NCI-H1105 treated with DMSO at 0.1 percent for 48 hours (cell line): ENCODE data around the gene MARK2.

Experiments
- DNase-seq: peaks from one replicate; lab custom pipeline; 2025; lab: John Stamatoyannopoulos, UW

Gene MARK2

DNA sequence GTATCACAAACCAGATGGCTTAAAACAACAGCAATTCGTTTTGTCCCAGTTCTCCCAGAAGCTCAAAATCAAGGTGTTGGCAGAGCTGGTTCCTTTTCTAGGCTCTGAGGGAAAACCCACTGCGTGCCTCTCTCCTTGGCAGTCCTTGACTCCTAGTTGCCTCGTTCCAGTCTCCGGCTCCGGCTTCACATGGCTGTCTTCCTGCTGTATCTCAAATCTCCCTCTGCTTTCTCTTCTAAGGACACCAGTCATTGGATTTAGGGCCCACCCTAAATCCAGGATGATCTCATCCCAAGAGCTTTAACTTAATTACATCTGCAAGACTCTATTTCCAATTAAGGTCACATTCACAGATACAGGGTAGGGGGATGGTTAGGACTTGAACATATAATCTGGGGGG, 90.7 kb downstream of the MARK2 start:
- no peak for DNase-seq

DNA sequence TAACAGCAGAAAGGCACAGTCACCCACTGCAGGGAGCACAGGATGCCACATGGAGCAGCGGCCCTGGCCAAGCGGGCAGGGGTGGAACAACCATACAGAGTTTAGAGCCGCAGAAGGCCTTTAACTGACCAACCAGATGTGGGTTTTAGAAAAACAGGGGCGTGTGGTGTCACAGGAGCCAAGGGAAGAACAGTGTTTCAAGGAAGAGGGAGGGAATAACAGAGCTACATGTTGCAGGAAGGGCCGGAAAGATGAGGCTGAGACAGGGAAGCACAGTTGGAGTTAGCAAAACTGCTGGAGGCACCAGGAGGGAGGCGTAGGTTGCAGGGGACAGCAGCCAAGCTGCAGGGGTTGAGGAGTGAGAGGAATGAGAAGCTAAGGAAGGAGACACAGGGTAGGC, 92.1 kb downstream of the MARK2 start:
- no peak for DNase-seq

DNA sequence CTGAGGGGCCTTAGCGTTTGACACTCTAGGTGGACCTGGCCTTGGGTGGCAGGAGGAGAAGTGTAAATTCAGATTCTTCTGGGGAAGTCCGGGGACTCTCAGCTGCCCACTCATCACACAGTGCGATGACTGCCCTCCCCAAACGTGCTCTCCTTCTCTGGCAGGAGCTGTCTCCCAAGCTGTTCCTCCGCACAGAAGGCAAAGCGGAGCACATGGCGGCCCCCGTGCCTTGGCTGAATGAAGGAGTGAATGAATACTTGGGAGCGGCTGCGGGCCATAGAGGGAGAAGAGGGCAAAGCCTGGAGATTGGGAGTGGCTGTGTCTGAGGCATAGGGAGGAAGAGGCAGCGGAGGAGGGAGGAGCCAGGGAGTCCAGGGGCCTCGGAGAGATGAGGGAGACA, 93.0 kb downstream of the MARK2 start:
- DNase-seq, result no peak

DNA sequence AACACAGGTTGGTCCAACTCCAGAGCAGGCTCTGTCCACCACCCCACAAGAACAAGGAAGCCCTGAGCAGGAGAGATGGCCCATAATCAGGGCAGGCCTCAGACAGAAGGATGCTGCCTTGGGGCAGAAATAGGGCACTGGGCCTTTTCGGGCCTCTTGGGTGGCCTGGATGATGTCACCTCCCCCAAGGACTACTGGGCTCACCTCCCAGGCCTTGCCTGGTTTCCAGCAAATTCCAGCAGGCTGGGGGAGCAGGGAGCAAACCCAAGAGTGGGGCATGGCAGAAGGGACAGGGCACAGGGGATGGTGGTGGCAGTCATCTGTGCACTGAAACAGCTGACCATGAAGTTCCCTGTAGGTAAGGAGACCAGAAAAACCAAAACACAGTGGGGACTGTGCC, 94.5 kb downstream of the MARK2 start:
- no peak for DNase-seq

DNA sequence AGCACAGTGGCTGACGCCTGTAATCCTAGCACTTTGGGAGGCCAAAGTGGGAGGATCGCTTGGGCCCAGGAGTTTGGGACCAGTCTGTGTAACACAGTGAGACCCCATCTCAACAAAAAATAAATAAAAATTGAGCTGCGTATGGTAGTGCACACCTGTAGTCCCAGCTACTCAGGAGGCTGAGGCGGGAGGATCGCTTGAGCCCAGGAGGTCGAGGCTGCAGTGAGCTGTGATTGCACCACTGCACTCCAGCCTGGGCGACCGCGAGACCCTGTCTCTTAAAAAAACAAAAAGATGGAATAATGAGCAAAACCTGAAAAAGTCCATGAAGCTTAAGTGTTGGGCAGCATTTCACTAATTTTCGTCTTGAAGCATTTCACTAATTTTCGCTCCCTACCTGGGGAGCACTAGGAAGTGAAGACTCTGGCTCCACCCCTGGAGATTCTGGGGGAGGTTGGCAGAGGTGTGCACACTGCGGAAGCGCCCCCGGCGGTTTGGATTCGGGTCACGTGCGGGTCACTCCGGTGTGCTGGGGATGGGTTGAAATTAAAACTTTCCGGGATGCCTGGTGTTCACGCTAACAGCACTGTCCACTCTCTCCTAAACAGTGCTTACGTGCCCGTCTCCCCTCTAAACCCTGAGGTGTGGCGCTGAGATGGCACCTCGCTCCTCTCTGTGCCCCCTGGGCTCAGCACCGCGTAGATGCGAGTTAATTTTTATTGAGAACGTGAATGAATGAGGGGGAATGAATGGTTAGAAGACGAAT, 99.0 kb downstream of the MARK2 start:
- DNase-seq, result peak; percentile 62

DNA sequence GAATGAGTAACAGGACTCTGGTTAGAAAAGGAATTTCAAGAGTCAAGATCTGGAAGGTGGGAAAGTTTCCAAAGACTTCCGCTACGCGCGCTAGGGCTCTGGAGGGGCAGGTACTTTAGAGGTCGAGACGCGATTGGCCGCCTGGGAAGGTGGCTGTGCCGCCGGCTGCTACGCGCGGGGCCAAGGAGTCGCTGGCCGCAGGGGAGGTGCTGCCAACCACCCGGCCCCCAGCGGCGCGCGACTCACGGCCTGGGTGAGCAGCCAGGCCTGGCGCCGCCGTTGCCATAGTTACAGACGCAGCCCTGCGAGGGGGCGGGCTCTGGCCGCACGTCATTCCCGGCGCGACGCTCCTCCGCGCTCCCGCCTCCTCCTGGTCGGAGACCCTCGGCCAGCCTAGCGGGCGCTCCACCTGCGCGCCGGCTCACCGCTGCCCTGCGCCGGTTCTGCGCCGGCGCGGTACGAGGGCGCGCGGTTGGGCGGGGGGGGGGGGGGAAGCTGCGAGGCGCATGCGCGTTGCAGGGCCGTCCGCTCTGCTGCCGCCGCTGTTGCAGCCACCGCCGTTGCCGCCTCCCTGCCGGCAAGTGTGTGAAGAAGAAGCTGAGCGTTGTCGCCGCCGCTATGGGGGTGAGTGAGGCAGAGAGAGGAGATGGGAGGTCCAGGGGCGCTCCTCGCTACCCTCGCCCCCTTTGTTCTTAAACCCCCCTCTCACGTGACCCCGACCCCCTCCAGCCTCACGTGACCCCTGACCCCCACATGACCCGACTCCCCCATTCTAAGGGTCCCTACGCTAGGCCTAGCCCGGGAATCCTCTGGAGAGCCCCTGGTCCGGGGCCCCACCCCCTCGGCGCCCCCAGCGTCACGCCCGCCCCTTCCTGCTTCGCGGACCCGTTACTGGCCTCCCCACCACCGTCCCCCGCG, 99.8 kb downstream of the MARK2 start, which contains the start of gene NAA40:
Gene NAA40, plus strand, starts transcription at position 524 of the 918 bp plus-strand sequence. Its CDS starts 95 bp downstream, at position 619.
- peak; percentile 98 for DNase-seq

DNA sequence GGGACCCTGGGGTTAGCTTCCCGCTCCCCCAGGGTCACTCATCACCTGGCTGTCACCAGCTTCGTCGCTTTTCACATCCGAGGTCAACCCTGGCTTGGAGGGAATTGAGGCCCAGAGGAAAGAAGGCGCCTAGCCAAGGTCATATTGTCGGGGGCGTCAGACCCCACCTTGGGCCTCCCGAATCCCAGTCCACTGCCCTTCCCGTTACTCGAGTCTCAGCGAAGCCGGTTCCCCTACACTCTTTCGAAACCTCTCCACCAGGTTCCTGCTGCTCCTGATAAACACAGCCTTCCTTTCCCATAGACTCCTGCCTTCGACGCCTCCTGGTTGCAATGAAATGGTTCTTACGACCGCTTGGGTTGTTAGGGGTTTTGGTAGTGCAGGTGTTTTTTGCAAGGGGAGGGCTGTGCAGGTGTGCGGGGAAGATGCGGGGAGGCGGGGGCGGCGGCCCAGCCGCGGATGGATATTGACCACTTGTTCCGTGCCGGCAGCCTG, 100.5 kb downstream of the MARK2 start:
- DNase-seq, result peak; percentile 40

DNA sequence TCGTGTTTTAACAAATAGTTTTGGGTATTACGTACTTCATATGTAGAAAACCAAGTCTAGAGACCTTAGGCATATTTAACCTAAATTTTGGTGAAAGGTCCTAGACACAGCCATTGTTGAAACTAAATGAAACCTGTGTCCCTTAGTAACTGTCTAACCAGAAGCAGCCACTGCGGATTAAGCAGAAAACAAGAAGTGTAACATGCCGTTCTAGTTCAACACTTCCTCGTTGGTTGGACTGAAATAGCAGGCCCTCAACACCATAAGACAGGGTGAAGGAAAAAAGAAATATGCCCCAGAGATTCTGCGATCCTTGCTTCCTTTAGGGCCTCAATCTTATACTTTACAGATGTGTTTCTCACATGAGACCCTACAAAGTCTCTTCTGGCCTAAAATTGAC, 101.9 kb downstream of the MARK2 start:
- DNase-seq, result no peak

DNA sequence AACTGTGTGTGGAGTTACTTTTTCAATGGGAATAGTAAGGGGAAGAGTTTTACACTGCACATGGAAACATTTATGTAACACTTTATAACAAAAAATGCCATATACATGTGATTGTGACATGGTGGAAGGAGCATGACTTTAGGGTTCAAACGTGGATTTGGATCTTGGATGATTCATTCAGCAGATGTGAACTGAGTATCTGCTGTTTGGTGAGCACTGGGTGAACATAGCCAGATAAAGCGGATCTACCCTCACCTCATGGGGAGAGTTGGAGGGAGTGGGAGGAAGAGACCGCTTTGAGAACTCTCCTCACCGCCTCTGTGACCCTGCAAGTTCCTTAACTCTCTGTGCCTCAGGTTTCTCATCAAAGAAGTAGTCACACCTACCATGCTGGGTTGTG, 103.0 kb downstream of the MARK2 start:
- no peak for DNase-seq

DNA sequence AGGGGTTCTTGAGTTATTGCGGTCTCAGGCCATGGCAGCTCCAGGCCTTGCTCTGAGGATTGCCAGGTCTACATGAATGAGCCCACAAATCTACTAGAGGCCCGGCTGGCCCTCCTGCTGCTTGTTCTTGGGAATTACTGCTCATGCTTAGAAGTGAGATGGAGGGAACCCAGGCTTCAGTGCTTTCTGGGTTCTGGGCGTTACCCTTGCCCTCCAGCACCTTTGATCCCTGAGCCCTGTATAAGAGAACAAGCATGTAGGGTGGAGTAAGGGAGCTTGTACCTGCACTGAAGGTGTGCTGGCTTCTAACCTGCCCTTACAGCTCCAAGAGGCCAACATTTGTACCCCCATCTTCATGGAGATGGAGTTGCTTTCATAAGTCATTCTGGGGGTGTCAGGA, 103.9 kb downstream of the MARK2 start:
- no peak for DNase-seq

DNA sequence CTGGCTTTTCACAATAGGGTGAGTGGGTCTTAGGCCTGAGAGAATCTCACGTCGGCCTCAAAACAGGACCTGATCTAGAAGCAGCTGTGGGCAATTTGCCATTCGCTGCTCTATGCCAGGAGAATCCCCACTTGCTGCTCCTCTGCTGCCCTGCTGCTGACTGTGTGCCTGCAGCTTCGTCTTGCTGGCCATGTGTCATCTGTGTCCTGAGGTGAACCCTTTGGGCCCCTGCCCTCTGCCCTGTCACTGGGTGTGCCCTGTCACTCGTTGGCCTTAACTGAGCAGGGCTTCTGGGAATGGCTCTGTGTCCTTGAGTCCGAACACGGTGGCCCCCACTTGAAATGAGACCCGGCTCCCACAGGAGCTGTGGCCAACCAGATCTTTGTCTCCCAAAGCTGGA, 106.1 kb downstream of the MARK2 start:
- no peak for DNase-seq

DNA sequence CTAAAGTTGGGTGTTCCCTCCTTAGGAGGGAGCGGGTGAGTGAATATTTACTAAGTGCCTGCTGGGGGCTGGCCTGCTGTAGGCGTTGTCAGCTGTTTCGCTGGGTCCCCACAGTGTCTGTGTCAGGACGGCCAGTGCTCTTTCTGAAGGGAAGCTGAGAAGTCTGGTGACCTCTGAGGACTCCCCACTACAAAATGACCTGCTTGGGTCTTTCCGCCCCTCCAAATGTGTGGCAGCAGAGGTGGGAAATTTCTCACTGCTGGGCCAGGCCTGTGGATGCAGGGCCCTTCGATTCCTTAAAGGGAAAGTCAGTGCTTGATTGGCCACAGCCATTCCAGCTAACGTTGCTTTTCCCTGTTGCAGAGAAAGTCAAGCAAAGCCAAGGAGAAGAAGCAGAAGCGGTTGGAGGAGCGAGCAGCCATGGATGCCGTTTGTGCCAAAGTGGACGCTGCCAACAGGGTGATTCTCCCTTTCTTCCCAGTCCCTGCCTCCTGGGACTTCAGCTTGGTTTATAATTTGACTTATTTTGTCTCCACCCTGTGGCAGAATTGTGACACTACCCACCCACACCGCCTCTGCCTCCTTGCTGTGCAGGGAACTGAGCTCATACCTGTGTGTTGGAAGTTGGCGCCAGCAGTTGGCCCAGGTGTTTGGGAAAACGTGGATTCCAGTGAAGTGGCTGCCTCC, 106.7 kb downstream of the MARK2 start:
- peak; percentile 69 for DNase-seq

DNA sequence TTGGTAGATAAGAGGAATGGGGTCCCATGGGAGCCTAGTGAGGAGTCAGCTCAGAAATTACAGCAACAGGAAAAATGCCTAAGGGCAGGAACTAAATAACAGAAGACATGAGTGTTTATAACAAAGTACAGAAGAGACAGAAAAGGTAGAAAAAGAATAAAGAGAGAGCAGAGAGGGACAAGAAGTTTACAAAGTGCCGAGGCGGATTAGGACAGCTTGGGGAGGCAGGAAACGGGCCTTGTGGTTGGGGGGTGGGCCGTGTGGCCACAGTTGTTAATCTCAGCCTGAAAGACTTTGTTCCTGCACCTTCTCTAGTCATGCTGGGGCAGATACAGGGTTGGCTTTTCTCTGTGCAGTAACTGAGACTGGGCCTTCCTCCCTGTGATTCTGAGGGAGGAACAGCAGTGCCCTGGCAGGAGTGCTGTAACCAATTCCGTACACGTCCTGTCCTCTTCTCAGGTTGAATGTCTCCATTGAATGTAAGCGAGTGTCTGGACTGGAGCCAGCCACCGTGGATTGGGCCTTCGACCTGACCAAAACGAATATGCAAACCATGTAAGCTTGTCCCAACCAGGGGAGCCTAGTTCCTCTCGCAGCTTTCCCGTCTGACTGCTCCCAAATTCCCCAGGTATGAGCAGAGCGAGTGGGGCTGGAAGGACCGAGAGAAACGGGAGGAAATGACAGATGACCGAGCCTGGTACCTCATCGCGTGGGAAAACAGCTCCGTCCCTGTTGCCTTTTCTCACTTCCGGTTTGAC, 113.0 kb downstream of the MARK2 start:
- DNase-seq, result no peak

DNA sequence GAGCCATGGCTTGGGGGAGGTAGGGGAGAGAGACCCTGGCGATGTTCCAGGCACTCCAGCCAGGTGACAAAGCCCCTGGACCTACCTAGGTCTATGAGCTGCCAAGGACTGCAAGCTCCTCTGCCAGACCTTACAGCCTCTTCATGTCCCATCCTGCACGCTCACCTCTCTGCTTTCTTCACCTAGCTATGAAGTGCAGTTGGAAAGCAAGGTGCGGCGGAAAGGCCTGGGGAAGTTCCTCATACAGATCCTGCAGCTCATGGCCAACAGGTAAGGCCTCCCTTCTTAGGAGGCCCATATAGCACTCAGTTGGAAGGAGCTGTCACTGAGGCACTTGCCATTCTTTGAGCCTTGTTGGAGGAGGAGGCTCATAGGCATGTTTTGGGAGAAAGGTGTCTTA, 113.7 kb downstream of the MARK2 start:
- no peak for DNase-seq

DNA sequence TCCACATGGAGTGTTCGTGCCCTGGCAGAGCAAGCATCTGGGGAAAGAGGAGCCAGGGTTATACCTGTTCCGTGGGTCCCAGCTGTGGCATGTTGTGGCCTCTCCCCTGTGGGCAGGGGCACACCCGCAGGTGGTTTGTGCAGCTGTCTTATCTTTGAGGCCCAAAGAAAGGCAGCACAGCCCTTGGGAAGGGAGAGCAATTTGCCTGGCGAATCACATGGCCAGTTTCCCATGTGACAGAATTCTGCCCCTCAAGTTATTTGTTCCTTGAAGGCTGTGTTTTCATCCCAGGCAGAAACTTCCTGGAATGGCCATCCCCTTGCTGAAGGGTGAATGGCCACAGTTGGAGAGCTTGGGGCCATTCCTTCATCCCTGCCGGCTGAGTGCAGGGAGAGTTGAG, 119.1 kb downstream of the MARK2 start:
- no peak for DNase-seq
